Measurements from ENCODE around the gene PHACTR2.
"Not testable (repeated sequence)": the region's sequence is repeated elsewhere in the genome, so short reads cannot be mapped to it uniquely, and the experiment has no call there.

Gene PHACTR2

GRCh38 chr6:143677891-143678791, at the start of gene PHACTR2:
TSS of gene PHACTR2 (plus strand) at chr6:143677965. CDS start at chr6:143678164, 199 bp downstream.
- no peak for DNase-seq

- no peak for DNase-seq
Measured at GRCh38 chr6:143629104-143630080, 48.4 kb upstream of the PHACTR2 start.

GRCh38 chr6:143631196-143631595, 46.6 kb upstream of the PHACTR2 start:
- not testable (repeated sequence) for DNase-seq

GRCh38 chr6:143632894-143633293, 44.9 kb upstream of the PHACTR2 start:
- no peak for DNase-seq

- no peak for DNase-seq
Measured at GRCh38 chr6:143634486-143634885, 43.3 kb upstream of the PHACTR2 start.

GRCh38 chr6:143637691-143638090, 40.1 kb upstream of the PHACTR2 start:
- no peak for DNase-seq

- DNase-seq, result no peak
Measured at GRCh38 chr6:143642403-143642802, 35.4 kb upstream of the PHACTR2 start.

GRCh38 chr6:143647191-143647590, 30.6 kb upstream of the PHACTR2 start:
- no peak for DNase-seq

GRCh38 chr6:143647732-143648131, 30.0 kb upstream of the PHACTR2 start:
- no peak for DNase-seq

- not testable (repeated sequence) for DNase-seq
Measured at GRCh38 chr6:143649319-143649718, 28.4 kb upstream of the PHACTR2 start.

- not testable (repeated sequence) for DNase-seq
Measured at GRCh38 chr6:143651328-143651727, 26.4 kb upstream of the PHACTR2 start.

- no peak for DNase-seq
Measured at GRCh38 chr6:143652841-143653331, 24.9 kb upstream of the PHACTR2 start.

- no peak for DNase-seq
Measured at GRCh38 chr6:143655541-143655940, 22.2 kb upstream of the PHACTR2 start.

GRCh38 chr6:143656026-143656425, 21.7 kb upstream of the PHACTR2 start:
- no peak for DNase-seq

- DNase-seq, result no peak
Measured at GRCh38 chr6:143657809-143658208, 20.0 kb upstream of the PHACTR2 start.

- not testable (repeated sequence) for DNase-seq
Measured at GRCh38 chr6:143660170-143660569, 17.6 kb upstream of the PHACTR2 start.

GRCh38 chr6:143664171-143664570, 13.6 kb upstream of the PHACTR2 start:
- DNase-seq, result no peak

- DNase-seq, result not testable (repeated sequence)
Measured at GRCh38 chr6:143666007-143666406, 11.8 kb upstream of the PHACTR2 start.

- not testable (repeated sequence) for DNase-seq
Measured at GRCh38 chr6:143669483-143669882, 8.3 kb upstream of the PHACTR2 start.

GRCh38 chr6:143673669-143674068, 4.1 kb upstream of the PHACTR2 start:
- DNase-seq, result no peak

GRCh38 chr6:143674483-143675381, 3.0 kb upstream of the PHACTR2 start:
- no peak for DNase-seq

- DNase-seq, result no peak
Measured at GRCh38 chr6:143675382-143675900, 2.3 kb upstream of the PHACTR2 start.
